Astrocyte of the spinal cord (primary cell): ENCODE measurements around the gene COX7A2L.

Source experiments
- DNase-seq: peaks from one replicate; pipeline ENCODE4 v3.0.0; 2011; ENCODE audit warnings: low read depth, low spot score
- H3K4me3 ChIP-seq: 2 replicates; pipeline ENCODE4 v1.5.1; 2011; ENCODE audit warnings: low read depth, mild to moderate bottlenecking, low read length, moderate library complexity
- in situ Hi-C: cut with HindIII; loops from 2 replicates; pipeline ENCODE4 v1.10.0; 2017; ENCODE audit warnings: low sequenced_read_pairs
- TF ChIP-seq, protein P1 (sequence below): IDR thresholded peaks from 2 replicates; pipeline ENCODE4 v1.5.1; 2012; ENCODE audit warnings: low read depth, mild to moderate bottlenecking, low read length, inconsistent platforms

The COX7A2L gene

DNA sequence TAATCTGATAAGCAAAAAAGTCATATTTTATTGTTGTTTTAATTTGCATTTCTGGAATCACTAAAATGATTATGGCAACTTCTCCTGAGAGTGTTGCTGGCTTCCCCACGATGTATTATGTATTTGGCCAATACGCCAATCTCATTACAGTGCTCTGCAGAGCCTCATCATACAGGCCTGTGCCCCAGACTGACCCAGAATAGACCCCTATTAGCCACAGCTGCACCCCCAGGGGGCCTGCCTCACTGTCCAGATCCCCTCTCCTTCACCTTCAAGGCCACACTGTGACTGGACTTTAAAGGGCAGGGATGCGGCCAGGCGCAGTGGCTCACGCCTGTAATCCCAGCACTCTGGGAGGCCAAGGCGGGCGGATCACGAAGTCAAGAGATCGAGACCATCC lies 17.4 kb upstream of the COX7A2L start:
- in situ Hi-C loops: no loop called here
- TF ChIP-seq, protein P1, sequence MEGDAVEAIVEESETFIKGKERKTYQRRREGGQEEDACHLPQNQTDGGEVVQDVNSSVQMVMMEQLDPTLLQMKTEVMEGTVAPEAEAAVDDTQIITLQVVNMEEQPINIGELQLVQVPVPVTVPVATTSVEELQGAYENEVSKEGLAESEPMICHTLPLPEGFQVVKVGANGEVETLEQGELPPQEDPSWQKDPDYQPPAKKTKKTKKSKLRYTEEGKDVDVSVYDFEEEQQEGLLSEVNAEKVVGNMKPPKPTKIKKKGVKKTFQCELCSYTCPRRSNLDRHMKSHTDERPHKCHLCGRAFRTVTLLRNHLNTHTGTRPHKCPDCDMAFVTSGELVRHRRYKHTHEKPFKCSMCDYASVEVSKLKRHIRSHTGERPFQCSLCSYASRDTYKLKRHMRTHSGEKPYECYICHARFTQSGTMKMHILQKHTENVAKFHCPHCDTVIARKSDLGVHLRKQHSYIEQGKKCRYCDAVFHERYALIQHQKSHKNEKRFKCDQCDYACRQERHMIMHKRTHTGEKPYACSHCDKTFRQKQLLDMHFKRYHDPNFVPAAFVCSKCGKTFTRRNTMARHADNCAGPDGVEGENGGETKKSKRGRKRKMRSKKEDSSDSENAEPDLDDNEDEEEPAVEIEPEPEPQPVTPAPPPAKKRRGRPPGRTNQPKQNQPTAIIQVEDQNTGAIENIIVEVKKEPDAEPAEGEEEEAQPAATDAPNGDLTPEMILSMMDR: no peak

DNA sequence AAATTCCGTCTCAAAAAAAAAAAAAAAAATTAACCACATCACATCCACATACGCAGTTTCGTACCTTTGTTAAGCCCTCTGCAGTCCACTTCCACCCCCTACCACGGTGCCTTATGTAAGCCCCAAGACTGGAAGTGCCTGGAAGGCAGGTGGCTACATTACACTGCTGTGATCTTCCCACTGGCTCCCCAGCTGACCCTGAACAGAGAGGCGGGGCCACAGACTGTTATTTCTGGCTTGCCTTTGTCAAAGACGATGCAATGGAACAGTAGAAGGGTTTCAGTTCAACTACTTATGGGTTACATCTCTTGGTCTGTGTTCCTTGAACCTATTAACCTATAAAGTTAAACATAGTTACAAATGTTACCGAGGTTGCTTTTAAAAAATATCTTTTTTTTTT lies 15.7 kb upstream of the COX7A2L start:
- no peak overlapping the region for H3K4me3 ChIP-seq
- in situ Hi-C loops: no loop called here
- TF ChIP-seq, protein P1: no peak
- no peak for DNase-seq

More for the DNA sequence above, 17.4 kb upstream of the COX7A2L start:
- no peak overlapping the region for H3K4me3 ChIP-seq
- DNase-seq: no peak

DNA sequence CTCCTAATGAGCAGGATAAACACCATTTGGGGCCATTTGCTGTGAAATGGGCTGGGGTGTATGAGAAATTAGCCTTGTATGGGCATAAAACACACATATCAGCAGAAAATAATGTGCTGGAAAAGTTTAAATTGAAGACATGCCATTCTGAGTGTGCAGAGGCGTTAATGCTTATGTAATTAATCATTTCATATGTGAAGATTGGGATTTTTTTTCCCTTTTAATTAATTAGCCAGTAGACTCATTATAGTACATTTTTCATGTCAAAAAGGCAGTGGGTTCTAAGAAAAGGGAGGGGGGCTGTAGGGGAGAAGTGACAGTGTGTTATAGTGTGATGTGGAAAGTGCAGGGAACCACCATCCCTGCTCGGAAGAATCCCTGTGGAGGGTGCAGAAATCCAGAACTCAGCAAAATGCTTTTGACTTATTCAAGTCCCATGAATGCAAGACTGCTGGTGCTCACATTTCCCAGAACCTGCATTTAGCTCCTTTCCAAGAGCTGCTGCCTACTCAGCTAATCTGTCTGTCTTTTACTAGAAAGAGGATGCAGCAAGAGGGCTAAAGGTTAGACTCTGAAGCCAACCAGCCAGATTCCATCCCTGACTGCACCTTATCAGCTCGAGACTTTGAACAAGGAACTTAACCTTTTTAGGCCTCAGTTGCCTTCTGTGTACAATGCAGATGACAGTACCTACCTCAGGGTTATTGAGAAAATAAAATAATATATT lies 11.6 kb upstream of the COX7A2L start:
- H3K4me3 ChIP-seq: no peak overlapping the region
- TF ChIP-seq, protein P1: no peak
- in situ Hi-C loops: no loop called here
- no peak for DNase-seq

GRCh38 chr2:42371611-42372473 lies 10.8 kb upstream of the COX7A2L start:
- in situ Hi-C loops: no loop called here
- DNase-seq: no peak
- TF ChIP-seq, protein P1: no peak
- no peak overlapping the region for H3K4me3 ChIP-seq

GRCh38 chr2:42369532-42370229 lies 8.7 kb upstream of the COX7A2L start:
- in situ Hi-C loops: no loop called here
- TF ChIP-seq, protein P1: no peak

DNA sequence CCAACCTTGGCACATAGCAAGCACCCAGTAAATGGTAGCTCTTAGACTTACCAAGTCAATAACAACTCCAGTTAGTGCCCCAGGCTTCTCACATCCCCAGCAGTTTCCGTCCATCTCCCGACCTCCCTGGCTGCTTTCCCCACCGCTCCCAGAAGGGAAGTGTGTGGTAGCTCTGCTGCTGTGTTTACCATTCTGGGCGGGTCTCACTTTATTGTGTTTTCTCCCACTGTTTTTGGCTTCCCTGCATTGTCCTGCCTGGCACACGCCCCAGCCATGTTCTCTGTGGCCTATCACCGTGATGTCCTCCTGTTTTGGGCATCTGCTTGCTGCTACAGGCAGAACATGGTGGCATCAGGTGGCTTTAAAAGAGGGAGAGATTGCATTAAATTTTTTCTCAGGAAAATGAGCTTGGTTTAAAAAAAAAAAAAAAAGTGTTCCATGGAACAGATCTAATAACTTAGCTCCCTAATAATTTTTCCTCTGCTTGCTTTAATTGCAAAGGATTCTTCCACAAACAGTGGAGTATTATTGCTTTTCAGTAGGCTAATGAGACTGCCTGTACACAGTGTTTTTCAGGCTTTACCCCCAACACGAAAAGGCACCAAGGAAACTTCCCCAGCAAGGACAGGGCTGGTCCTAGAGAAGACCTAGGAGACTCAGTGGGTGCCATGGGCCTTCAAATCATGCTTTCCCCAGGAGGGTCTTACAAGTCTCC lies 8.0 kb upstream of the COX7A2L start:
- TF ChIP-seq, protein P1: no peak
- no peak overlapping the region for H3K4me3 ChIP-seq
- DNase-seq: no peak
- in situ Hi-C loops: no loop called here

More at GRCh38 chr2:42369532-42370229, 8.7 kb upstream of the COX7A2L start:
- no peak overlapping the region for H3K4me3 ChIP-seq
- DNase-seq: no peak
